Stimulated activated CD4-positive, alpha-beta T cell treated with anti-CD3 and anti-CD28 coated beads, TNF-alpha, amount 100 ng/mL, for 48 hours (primary cell): Measurements from ENCODE around the gene IKZF2.

Experiments
- DNase-seq, 3 donors: peaks; one replicate each; pipeline ENCODE4 v3.0.0-alpha.2; 2020; ENCODE audit warnings: low read depth in 3 of 3

The IKZF2 gene

DNA sequence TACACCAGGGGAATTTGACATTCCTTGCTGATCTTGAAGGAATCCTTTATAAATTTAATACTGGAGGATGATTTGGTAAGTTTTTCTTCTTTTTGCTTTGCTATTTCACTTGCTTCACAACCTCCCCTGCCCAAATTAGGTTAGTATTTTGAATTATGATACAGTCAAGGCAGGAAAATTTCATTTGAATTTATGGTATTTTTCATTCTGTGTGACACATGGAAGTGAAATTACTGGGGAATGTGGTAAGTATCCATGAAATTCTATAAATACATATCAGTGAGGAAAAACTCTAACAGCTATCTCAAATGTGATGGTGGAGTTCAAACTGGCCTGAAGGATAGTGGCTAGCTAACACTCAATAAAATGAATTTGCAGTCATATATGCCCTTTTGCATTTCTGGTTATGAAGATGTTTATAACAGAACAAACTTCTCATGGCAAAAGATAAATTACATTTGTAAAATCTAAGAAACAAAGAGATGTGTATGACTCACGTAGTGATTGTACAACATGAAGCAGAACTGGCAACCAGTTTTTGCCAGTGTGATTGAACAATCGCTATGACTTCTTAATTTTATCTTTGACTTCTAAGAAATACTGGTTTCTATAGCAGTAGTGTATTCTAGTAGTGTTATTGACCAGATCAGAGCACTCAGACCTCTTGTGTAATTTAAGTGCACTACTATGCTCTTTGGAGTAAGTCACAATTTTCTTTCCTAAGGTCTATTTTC lies 152.6 kb downstream of the IKZF2 start:
- no peak for DNase-seq

DNA sequence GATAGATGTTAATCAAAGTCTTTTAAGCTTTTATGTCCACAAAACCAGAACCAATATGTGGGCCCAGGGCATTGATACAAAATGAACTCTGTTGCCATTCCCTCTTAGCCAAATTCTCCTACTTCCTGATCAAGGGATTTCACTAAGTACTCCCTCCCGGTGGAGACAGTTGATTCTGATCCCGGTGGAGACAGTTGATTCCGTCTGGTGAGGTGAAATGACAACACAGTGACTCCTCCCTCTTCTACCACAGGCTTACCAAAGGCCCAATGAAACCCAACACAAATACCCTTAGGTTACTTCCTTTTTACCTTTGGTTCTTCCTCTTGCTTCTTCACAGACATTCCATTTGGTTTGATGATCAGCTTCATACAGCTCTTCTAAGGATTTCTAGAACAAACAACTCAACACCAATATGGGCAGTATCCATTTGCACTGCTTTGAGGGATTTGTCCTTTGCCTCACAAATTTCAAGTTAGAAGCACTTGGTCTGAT lies 153.8 kb downstream of the IKZF2 start:
- DNase-seq, result no peak

DNA sequence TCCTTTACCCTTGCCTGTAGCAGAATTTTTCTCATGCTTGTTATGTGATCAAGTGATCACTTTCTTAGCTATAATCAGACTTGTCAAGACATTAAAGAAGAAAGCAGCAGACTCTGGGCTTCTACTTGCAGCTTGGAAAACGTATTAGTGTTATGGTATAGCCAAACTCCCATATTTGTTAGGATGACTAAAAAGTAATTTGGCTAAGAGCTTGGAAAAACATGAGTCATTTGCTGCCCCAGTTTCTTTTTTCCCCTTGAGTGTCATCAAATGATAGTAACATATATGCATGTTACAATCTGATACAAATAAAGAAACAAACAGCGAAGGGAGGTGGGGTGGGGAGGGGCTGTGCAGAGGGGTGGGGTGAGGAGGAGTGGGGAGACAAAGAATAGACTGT lies 155.5 kb downstream of the IKZF2 start:
- DNase-seq, result no peak

DNA sequence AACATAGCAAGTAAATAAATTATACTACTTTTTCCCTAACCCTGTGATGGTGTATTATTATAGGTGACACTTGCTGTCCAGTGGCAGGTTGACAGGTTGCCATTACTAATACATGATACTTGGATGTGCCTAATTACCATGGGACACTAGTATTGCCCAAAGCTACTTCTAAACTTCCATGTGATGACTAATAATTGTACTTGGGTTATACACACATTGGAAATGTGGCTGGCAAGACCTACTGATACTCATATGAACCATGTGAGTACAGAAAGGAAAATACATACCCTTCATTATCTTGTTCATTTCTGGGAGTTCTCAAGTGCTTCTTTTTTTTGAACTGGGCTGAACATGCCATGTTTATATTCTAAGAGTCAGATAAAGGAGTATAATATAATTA lies 156.4 kb downstream of the IKZF2 start:
- DNase-seq, result no peak

DNA sequence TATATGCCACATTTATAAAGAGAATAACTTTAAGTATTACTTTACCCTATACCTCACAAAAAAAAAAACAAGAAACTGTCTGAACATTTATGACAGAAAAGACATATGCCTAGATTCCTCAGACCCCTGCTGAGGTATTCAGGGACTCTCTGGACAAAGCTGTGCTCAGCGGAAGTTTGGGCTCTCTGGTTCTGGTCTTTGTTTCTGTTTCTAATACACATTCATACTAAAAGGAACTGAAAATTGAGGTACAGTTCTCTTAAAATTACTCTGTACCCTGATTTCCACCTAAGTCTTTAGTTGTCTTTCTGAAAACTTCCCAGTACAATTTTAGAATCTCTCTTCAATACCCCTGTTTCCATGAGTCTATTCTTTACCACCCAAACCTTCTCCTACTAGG lies 160.3 kb downstream of the IKZF2 start:
- no peak for DNase-seq

DNA sequence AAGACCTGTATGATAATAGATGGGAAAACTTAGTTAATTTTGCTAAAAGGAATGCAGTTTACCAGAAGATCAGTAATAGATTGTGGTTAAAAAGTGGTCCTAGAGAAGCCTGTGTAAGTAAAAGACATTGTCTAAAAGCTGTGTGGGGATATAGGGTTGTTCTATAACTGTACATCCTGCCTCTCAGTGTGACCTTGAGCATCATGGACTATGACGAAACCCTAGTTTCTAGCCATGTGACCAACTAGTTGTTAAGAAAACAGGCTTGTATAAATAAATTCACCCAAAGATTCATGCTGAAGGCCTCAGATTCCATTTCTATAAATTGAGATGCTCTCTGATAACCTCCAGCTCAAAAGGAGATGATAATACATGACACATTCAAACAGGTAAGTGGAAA lies 160.7 kb downstream of the IKZF2 start:
- no peak for DNase-seq

DNA sequence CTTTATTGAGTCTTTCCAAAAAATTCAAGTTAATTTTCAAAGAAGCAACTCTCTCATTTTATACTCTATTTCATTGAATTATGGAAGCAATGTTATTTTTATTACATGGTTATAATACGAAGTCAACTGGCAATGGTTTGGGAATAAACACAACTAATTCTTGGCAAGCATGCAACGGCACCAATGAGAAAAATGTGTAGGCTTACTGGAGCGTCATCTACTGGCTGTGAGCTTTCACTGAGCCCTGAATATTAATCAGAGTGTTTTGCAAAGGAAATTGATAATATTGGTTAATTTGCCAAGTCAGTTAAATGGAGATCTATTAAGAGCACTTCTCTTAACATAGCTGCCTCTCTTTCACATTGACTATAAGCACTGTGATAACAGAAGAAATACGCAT lies 163.9 kb downstream of the IKZF2 start:
- DNase-seq, result no peak

DNA sequence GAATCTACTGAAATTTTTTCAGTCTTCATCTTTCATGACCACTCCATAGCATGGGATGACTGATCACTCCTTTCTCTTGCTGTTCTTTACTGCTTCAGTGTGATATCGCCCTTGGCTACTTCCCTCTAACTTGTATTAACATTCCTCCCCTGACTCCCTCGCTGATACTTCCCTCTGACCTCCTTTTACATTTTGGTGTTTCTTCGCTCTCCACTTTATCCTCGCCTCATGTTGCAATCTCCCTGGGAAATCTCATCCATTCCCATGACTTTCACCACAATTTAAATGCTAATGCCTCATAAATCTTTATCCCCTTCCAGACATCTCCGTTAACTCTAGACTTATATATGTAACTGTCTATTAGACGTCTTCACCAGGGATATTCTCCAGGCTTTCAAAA lies 167.3 kb downstream of the IKZF2 start:
- DNase-seq, result no peak

DNA sequence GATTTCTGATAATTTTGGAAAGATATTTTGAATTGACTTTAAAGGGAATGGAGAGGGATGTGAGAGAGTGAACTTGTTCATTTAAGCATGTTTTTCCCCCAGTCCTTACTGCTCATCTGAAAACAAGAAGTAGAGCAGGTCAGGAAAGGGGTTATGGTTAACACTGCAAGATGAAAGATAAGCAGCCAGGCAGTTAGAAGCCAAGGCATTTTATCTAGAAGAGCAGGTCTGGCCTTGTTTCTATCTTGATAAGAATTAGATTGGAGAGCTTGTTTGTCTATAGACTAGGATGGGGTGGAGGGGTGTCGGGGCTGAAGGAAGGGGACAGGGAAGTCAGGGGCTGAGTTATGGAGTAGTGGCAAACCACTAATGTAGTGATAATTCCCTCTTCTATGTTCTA lies 171.6 kb downstream of the IKZF2 start:
- DNase-seq, result no peak

DNA sequence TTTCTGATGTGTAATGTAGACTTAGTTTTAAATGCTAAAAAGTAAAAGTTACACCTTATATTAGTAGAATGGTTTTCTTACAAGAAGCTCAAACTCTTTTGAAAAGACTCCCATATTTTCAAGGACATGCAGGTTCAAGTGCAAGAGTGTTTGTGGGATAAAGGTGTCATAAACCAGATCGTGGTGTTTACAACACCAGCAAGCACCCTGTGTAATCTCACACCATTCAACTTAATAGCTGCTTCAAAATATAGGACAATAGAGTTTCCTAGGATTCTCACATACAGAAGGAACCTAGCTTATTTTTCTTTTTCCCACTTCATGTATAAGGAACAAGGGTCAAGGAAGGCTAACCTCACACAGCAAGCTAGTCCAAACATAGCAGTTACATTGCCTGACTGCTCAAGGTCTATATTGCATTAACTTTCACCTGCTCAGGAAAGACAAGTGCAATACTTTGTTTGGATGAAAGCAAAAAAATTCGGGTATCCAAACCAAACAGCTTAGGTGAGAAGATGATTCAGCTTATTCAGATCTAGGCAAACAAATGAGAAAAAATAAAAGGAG lies 172.3 kb downstream of the IKZF2 start:
- DNase-seq, result no peak

DNA sequence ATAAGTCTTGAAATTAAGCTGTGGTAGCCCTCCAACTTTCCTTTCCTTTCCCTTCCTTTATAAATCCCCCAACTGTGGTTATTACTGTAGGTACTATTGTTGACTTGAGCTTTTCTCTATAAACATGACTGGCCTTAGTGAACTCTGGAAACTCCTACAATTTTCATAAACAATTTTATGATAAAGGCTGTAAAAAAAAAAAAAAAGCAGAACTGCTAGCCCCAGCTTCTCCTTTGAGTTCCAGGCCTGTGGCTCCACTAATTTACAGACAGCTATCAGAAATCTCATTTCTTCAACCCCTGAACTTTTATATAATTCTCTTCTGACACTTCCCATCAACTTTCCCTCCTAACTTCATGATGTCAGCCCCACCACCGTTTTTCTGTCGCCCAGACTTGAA lies 174.3 kb downstream of the IKZF2 start:
- DNase-seq, result no peak

DNA sequence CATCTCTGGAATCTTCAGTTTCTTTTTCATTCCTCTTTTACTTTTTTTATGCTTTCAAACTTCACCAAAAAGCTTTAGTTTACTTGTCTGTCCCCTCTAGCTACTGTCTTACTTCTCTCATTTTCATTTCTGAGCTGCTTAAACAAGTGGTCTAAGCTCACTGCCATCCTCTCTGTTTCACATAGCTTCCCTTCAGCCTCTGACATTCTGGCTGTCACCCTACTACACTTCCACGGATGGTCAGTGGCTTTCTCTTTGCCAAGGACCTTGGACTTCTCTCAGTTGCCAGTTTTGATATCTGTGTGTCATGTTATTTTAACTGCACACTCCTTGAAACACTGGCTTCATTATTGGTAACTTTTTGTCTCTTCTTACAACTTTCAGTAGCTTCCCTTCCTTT lies 176.1 kb downstream of the IKZF2 start:
- no peak for DNase-seq

DNA sequence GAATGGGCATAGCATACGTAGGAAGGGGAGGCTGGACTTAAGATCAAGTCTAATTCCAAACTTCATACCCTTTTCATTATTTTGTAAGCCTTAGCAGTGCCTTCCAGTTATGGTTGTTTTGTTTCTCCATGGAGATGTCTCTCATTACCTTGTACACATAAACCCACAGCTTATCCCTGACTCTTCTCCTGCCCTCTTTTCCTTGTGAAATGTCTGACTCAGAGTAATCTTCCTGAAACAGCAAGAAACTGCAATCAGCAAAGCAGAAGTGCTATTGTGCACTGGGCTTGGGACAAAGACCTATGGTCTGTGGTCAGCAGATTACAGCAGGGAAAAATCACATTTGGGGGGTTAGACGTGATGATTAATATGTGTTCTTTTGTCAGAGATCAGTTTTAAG lies 176.7 kb downstream of the IKZF2 start:
- DNase-seq, result no peak

DNA sequence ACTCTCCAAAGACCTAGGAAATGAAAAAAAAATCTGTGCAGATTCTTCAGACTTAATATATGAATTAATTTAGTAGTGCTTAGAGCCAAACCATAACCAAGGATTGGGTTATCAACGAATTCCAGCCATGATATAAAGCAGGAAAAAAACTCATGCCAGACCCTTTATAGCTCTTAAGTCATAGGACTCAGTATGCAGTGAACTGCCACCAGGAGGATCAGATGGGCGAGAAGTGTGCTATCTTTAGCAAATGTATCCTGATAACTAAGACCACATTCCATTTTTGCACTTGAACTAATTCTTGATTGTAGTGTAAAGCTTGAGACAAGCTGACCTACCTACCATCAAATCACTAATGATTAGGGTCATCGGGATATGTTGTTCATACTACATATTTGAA lies 178.1 kb downstream of the IKZF2 start:
- no peak for DNase-seq

DNA sequence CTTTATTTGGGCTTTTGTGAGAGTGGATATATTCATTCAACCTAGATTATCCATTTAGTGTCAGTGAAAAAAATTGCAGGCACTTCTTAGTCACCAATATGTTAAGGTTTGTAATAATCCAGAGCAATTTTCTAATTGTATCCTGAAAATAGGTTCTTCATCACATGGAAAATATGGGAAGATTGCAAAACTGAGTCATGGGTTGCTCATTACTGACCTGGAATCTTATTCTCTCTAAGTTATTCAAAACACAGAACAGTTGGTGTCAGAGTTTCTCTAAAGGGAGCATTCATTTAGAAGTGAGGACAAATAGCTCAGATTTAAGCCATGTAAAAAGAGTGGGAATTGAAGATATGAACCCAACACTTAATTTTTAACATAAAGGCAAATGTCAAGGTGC lies 181.3 kb downstream of the IKZF2 start:
- DNase-seq, result no peak

DNA sequence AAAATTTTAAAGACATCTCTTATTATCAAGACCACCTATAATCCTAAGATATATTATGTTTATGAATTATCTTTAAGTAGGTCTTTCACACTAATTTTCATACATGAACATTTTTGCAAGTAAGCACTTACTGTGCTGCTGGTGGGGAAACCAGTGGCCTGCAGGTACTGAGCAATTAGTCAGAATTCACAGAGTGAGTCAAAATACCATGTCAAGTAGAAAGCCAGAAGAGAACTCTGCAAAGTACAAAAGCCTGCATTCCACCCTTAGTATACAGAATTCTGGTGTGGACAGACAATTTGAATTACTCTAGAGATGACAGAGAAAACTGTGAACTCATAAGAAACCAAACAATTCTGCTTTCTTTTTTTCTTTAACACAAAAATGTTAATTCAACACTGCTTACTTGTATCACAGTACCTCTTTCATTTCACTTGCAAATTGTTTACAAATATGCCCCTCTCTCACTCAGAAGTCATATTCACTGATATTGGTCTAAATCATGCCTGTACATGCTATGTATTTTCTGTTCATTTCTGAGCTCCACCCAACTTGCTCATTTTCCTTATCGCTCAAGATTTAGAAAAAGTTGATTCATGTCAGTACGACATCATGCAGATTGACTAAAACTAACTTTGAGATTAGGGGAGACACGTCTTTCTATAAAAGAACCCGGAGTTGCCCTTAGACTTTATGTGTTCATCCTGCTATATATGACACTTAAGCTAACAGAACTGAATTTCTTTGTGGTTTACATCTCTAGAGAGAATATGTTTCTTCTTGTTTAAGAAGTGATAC lies 182.9 kb downstream of the IKZF2 start:
- DNase-seq, result no peak

DNA sequence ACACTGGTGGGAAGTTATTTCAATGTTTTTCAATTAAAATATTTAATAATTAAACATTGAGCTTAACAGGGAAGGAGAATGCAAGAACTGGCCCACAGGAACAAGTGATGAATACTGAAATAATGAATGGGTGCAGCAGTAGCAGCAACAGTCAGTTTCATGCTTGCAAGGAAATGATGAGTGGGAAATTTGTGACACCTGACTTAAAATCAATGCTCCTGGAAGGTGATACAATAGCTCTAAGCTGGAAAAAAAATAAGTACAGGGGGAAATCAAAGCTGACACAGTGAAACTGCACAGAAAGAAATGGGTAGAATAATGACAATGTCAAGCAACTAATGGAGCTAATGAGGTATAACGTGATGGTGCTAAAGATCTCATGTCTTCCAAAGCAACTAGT lies 184.5 kb downstream of the IKZF2 start:
- DNase-seq, result no peak

DNA sequence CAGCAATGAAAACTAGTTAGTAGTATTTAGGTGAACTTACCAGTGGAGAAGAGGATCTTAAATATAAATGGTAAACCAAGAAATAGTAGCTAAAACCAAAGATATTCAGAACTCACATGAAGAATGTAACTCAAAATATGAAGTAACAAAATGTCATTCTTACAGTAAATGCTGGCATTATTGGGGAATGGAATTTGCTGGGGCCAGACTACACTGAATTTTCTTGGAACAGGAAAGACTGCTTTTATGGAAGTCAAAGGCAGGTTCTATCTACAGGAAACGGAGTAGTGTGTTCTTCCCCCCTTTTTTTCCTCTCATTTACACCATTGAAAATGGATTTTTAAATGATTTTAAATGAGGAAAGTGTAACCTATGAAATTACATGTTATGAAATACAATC lies 188.7 kb downstream of the IKZF2 start:
- no peak for DNase-seq

DNA sequence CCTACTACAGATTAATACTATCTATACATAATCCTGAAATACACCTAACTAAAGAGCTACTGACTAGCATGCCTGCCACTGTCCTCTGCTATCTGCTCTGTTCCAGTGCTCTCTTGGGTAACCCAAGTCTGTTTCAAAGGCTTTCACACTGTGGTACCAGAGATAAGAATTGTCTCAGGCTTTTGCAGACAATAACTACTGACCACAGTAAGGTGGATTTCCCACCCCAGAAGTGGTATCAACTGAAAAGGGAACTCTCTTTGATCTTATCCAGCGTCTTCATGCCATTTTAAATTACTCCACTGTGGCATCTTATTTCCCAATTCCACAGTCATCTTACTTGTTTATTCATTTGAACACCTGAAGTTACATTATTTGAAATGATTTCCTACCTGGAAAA lies 190.2 kb downstream of the IKZF2 start:
- no peak for DNase-seq

DNA sequence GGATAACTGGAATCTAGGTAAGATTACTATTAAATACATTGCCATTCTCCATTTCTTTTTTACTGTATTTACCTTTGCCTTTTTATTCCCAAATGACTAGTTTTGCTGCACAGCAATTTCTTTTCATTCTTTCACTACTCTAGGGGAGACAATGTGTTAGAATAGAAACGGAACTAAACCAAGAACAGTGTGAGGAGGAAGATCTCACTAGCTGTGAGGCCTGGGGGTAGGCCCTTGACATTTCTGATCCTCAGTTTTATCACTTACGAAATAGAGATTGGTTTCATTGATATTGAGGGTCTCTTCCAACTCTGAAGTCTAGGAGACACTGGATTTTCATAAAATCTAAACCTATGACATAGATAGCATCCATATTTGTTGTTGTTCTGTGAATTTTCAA lies 191.1 kb downstream of the IKZF2 start:
- no peak for DNase-seq

DNA sequence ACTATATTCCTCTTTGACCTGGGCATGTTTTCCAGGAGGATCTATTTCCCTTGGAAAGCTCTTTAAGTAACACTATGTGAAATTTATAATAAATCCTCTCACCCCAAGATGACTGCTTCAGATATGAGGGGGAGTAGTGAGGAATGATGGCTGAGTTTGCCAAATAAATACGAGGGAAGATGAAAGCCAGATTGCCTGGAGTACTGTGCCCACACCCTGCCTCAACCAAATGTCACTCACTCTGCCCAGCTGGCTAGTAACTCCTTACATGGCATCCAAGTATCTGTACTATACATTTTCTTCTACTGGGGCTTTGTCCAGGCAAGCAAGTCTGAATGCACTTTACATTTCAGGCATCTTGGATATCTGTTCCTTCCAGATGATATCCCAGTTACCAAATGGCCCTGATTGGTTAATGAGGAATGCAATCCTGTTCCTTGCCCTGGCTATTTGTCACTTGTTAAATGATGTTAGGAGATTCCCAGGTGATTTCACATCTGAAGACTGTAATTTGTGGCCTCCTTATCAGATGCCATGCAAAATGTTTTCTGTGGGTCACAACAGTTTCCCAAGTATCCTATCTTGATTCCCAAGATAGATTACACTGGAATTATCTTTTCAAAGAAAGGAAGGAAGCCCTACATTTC lies 191.8 kb downstream of the IKZF2 start:
- no peak for DNase-seq

DNA sequence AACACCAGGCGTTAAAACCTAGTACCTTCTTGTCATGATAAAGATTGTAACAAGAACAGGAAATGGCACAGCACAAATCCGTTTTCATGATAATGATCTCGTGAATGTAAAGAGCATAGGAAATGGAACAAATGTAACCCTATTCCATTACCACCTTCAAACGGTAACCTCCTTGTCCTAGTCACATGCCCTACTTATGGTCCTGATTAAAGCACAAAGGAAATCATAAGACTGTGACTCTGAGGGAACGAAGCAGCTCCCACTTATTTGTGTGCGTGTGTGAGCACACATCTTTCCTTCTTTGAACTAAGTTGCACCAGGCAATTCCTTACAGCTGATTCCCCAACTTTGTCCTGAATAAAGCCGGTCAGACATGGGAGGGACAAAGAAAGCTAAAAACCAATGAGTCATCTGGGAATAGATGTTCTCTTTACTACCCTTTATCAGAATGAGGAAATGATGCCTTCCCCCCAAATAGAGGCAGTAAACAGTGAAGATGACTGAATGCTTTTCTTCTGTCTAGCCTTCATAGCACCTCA lies 192.6 kb downstream of the IKZF2 start:
- no peak for DNase-seq
